ENCODE results near the gene SUCLG2.
"Not testable (repeated sequence)": the region's sequence is repeated elsewhere in the genome, so short reads cannot be mapped to it uniquely, and the experiment has no call there.

The SUCLG2 gene

DNA sequence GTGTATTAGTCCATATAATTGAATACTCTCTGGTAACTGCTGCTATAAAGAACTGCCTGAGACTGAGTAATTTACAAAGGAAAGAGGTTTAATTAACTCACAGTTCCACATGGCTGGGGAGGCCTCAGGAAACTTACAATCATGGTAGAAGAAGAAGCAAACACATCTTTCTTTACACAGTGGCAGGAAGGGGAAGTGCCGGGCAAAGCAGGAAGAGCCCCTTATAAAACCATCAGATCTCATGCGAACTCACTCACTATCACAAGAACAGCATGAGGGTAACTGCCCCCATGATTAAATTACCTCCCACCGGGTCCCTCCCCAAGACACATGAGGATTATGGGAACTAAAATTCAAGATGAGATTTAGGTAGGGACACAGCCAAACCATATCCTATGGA, 69.8 kb downstream of the SUCLG2 start:
- H3K9me3 ChIP-seq (replicated peaks; ENCODE audit: low read length); H3K4me3 ChIP-seq (ENCODE audit: low read length); H3K36me3 ChIP-seq (ENCODE audit: insufficient read depth, low read length); H3K27me3 ChIP-seq (ENCODE audit: control insufficient read depth, insufficient read depth, low read length); H3K4me1 ChIP-seq (ENCODE audit: control insufficient read depth, insufficient read depth, low read length); H3K9ac ChIP-seq (ENCODE audit: low read depth, low read length); H3K4me2 ChIP-seq (ENCODE audit: low read length): not testable (repeated sequence)

GRCh38 chr3:67580430-67581000, 73.9 kb downstream of the SUCLG2 start:
- Histone ChIP-seq H3K4me3 (ENCODE audit: low read length) (no peak overlapping the region), H3K36me3 (ENCODE audit: insufficient read depth, low read length) (no peaks in the 10 kb centered on the region), H3K4me1 (ENCODE audit: control insufficient read depth, insufficient read depth, low read length) (no peaks in the 10 kb centered on the region), H3K9ac (ENCODE audit: low read depth, low read length) (no peak overlapping the region), H3K27me3 (ENCODE audit: control insufficient read depth, insufficient read depth, low read length) (no peaks in the 10 kb centered on the region), H3K4me2 (ENCODE audit: low read length) (no peak overlapping the region), H3K9me3 (replicated peaks; ENCODE audit: low read length) (no peaks in the 10 kb centered on the region)

DNA sequence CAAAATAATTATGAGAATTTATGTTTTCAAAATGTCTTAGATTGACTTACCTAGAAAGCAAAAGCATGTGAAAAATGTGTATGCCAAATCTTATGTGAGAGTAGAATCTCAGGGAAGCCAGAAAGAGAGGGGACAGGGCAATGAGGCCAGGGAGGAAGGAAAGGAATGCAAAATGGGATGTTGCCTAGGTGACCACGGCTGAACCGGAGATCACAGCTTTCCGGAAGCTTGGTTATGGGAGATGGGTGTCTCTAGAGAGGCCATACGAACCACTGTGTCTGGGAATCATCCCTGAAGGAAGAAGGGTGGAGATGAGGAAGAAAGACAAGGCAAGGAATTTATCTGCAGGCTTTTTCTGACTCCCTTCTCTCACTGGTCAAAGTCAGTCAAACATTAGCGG, 76.0 kb downstream of the SUCLG2 start:
- H3K4me1 ChIP-seq (ENCODE audit: control insufficient read depth, insufficient read depth, low read length), result no peaks in the 10 kb centered on the region
- no peaks in the 10 kb centered on the region for H3K9me3 ChIP-seq (replicated peaks; ENCODE audit: low read length)

GRCh38 chr3:67576441-67576840, 78.0 kb downstream of the SUCLG2 start:
- Histone ChIP-seq H3K4me1 (ENCODE audit: control insufficient read depth, insufficient read depth, low read length) (no peaks in the 10 kb centered on the region), H3K4me2 (ENCODE audit: low read length) (no peak overlapping the region)

More for the DNA sequence above, 76.0 kb downstream of the SUCLG2 start:
- no peak overlapping the region for H3K9ac ChIP-seq (ENCODE audit: low read depth, low read length)
- no peak overlapping the region for H3K4me2 ChIP-seq (ENCODE audit: low read length)
- no peaks in the 10 kb centered on the region for H3K36me3 ChIP-seq (ENCODE audit: insufficient read depth, low read length)
- no peak overlapping the region for H3K4me3 ChIP-seq (ENCODE audit: low read length)
- no peaks in the 10 kb centered on the region for H3K27me3 ChIP-seq (ENCODE audit: control insufficient read depth, insufficient read depth, low read length)

DNA sequence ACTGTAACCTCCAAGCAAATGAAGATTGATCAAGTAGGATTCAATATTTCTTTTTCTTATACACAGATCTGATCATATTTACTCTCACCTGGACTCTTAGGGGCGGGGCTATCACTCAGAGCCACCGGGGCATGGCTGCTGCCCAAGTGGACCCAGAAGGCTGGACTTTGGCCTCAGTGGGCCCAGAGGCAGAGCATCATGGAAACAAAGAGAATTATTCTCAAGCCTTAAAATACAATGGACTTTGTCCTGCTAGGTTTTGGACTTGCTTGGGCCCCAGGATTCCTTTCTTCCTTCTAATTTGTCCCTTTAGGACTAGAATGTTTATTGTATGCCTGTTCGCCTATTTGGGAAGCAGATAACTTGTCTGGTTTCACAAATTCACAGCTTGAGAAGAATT, 85.1 kb downstream of the SUCLG2 start:
- no peak overlapping the region for H3K4me2 ChIP-seq (ENCODE audit: low read length)
- H3K9me3 ChIP-seq (replicated peaks; ENCODE audit: low read length), result no peaks in the 10 kb centered on the region
- H3K36me3 ChIP-seq (ENCODE audit: insufficient read depth, low read length), result peaks cover 5% of the 10 kb centered on the region
- no peak overlapping the region for H3K9ac ChIP-seq (ENCODE audit: low read depth, low read length)
- H3K4me1 ChIP-seq (ENCODE audit: control insufficient read depth, insufficient read depth, low read length), result no peaks in the 10 kb centered on the region
- no peak overlapping the region for H3K4me3 ChIP-seq (ENCODE audit: low read length)
- H3K27me3 ChIP-seq (ENCODE audit: control insufficient read depth, insufficient read depth, low read length), result no peaks in the 10 kb centered on the region

More at GRCh38 chr3:67576441-67576840, 78.0 kb downstream of the SUCLG2 start:
- Histone ChIP-seq H3K9ac (ENCODE audit: low read depth, low read length) (no peak overlapping the region), H3K36me3 (ENCODE audit: insufficient read depth, low read length) (peaks cover 5% of the 10 kb centered on the region), H3K4me3 (ENCODE audit: low read length) (no peak overlapping the region), H3K9me3 (replicated peaks; ENCODE audit: low read length) (no peaks in the 10 kb centered on the region), H3K27me3 (ENCODE audit: control insufficient read depth, insufficient read depth, low read length) (no peaks in the 10 kb centered on the region)

DNA sequence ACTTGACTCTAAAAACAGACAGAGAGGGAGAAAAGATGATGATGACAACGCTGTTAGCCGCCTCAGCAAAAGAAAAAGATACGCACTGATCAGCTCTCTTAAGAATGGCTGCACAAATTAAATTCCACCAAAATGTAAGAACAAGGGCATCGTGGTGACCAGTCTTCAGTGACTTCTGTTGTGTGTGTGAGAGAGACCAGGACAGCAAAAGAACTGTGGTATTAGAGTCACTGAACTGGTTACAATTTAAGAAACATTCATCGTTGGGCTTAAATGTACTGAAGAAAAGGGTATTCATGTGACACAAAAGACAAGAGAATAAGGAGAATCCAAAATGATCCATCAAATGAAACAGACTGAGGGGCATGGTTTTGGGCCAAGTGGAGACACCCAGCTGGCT, 86.5 kb downstream of the SUCLG2 start:
- Histone ChIP-seq H3K4me3 (ENCODE audit: low read length) (no peak overlapping the region), H3K36me3 (ENCODE audit: insufficient read depth, low read length) (peaks cover 5% of the 10 kb centered on the region), H3K9ac (ENCODE audit: low read depth, low read length) (no peak overlapping the region), H3K4me2 (ENCODE audit: low read length) (no peak overlapping the region), H3K9me3 (replicated peaks; ENCODE audit: low read length) (no peaks in the 10 kb centered on the region), H3K4me1 (ENCODE audit: control insufficient read depth, insufficient read depth, low read length) (no peaks in the 10 kb centered on the region), H3K27me3 (ENCODE audit: control insufficient read depth, insufficient read depth, low read length) (no peaks in the 10 kb centered on the region)

GRCh38 chr3:67564973-67565372, 89.4 kb downstream of the SUCLG2 start:
- no peaks in the 10 kb centered on the region for H3K36me3 ChIP-seq (ENCODE audit: insufficient read depth, low read length)
- H3K4me3 ChIP-seq (ENCODE audit: low read length), result no peak overlapping the region
- H3K9me3 ChIP-seq (replicated peaks; ENCODE audit: low read length), result no peaks in the 10 kb centered on the region
- H3K27me3 ChIP-seq (ENCODE audit: control insufficient read depth, insufficient read depth, low read length), result no peaks in the 10 kb centered on the region
- no peak overlapping the region for H3K4me2 ChIP-seq (ENCODE audit: low read length)
- H3K9ac ChIP-seq (ENCODE audit: low read depth, low read length), result no peak overlapping the region
- H3K4me1 ChIP-seq (ENCODE audit: control insufficient read depth, insufficient read depth, low read length), result no peaks in the 10 kb centered on the region

DNA sequence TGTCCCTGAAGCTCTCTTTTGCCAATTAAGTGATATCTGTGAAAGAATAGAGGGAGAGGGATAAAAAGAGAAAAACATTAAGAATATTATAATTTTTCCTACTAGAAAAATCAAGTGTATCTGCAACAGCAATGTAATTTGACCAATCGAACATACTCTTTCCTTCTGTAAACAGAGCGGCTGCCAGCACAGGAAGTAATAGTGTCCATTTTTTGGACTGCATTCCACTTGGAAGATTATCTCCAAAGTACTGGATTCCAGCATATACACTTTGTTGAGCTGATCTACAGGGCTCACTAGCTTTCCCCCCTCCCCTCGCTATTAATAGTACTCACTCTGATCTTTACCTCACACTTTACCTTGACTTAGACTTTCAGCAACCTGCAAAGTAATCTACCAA, 90.4 kb downstream of the SUCLG2 start:
- no peaks in the 10 kb centered on the region for H3K27me3 ChIP-seq (ENCODE audit: control insufficient read depth, insufficient read depth, low read length)
- no peaks in the 10 kb centered on the region for H3K4me1 ChIP-seq (ENCODE audit: control insufficient read depth, insufficient read depth, low read length)
- H3K4me2 ChIP-seq (ENCODE audit: low read length), result no peak overlapping the region
- no peak overlapping the region for H3K4me3 ChIP-seq (ENCODE audit: low read length)
- no peak overlapping the region for H3K9ac ChIP-seq (ENCODE audit: low read depth, low read length)
- H3K36me3 ChIP-seq (ENCODE audit: insufficient read depth, low read length), result no peaks in the 10 kb centered on the region
- no peaks in the 10 kb centered on the region for H3K9me3 ChIP-seq (replicated peaks; ENCODE audit: low read length)

GRCh38 chr3:67561667-67562394, 92.6 kb downstream of the SUCLG2 start:
- H3K9me3 ChIP-seq (replicated peaks; ENCODE audit: low read length), result no peaks in the 10 kb centered on the region
- peaks cover 9% of the 10 kb centered on the region for H3K36me3 ChIP-seq (ENCODE audit: insufficient read depth, low read length)
- no peak overlapping the region for H3K4me3 ChIP-seq (ENCODE audit: low read length)
- no peaks in the 10 kb centered on the region for H3K4me1 ChIP-seq (ENCODE audit: control insufficient read depth, insufficient read depth, low read length)
- no peak overlapping the region for H3K9ac ChIP-seq (ENCODE audit: low read depth, low read length)
- H3K4me2 ChIP-seq (ENCODE audit: low read length), result no peak overlapping the region
- no peaks in the 10 kb centered on the region for H3K27me3 ChIP-seq (ENCODE audit: control insufficient read depth, insufficient read depth, low read length)

GRCh38 chr3:67561266-67561665, 93.1 kb downstream of the SUCLG2 start:
- Histone ChIP-seq H3K36me3 (ENCODE audit: insufficient read depth, low read length) (peaks cover 9% of the 10 kb centered on the region), H3K9me3 (replicated peaks; ENCODE audit: low read length) (no peaks in the 10 kb centered on the region), H3K9ac (ENCODE audit: low read depth, low read length) (no peak overlapping the region), H3K4me1 (ENCODE audit: control insufficient read depth, insufficient read depth, low read length) (no peaks in the 10 kb centered on the region), H3K27me3 (ENCODE audit: control insufficient read depth, insufficient read depth, low read length) (no peaks in the 10 kb centered on the region), H3K4me3 (ENCODE audit: low read length) (no peak overlapping the region), H3K4me2 (ENCODE audit: low read length) (no peak overlapping the region)

DNA sequence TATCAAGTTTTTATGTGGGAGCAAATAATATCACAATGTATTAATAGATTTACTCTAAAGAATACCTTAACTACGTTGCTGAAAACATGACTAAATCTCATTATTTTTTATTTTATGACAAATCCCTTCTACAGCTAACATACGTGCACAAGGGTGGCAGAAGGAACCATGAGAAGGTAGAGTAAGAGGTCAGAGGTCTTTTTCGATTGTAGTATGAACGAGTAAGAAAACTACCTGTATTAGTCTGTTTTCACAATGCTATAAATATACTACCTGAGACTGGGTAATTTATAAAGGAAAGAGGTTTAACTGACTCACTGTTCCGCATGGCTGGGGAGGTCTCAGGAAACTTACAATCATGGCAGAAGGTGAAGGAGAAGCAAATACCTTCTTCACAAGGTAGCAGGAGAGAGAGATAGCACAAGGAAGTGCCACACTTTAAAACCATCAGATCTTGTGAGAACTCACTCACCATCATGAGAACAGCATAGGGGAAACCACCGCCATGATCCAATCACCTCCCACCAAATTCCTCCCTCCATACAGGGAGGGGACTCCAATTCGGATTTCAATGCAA, 95.3 kb downstream of the SUCLG2 start:
- Histone ChIP-seq H3K4me1 (ENCODE audit: control insufficient read depth, insufficient read depth, low read length) (no peaks in the 10 kb centered on the region), H3K4me3 (ENCODE audit: low read length) (no peak overlapping the region), H3K27me3 (ENCODE audit: control insufficient read depth, insufficient read depth, low read length) (no peaks in the 10 kb centered on the region), H3K9ac (ENCODE audit: low read depth, low read length) (no peak overlapping the region), H3K36me3 (ENCODE audit: insufficient read depth, low read length) (peaks cover 21% of the 10 kb centered on the region), H3K4me2 (ENCODE audit: low read length) (no peak overlapping the region), H3K9me3 (replicated peaks; ENCODE audit: low read length) (no peaks in the 10 kb centered on the region)

DNA sequence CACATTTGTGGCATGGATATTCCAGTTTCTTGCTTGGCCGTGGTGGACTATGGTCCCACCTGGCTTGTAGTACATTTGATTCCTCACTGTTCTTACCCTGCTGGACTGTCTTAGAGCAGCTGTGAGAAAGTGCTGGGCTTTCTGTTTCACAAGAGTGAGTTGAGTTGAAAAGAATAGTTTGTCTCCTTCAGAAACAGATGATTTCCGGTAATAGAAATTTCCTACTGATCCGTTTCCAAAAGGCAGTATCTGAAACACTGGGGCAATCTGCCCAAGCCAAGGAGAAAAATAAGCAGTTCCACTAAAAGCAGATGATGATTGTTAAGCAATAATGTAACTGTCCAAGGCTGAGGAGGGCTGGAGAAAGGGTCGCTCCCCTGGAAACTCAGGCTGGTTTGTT, 96.0 kb downstream of the SUCLG2 start:
- peaks cover 21% of the 10 kb centered on the region for H3K36me3 ChIP-seq (ENCODE audit: insufficient read depth, low read length)
- H3K4me1 ChIP-seq (ENCODE audit: control insufficient read depth, insufficient read depth, low read length), result no peaks in the 10 kb centered on the region
- no peaks in the 10 kb centered on the region for H3K9me3 ChIP-seq (replicated peaks; ENCODE audit: low read length)
- H3K4me2 ChIP-seq (ENCODE audit: low read length), result no peak overlapping the region
- H3K4me3 ChIP-seq (ENCODE audit: low read length), result no peak overlapping the region
- H3K27me3 ChIP-seq (ENCODE audit: control insufficient read depth, insufficient read depth, low read length), result no peaks in the 10 kb centered on the region
- H3K9ac ChIP-seq (ENCODE audit: low read depth, low read length), result no peak overlapping the region

All from skeletal muscle satellite cell (primary cell).